Stimulated activated CD4-positive, alpha-beta T cell treated with anti-CD3 and anti-CD28 coated beads, Interleukin-1b, Interleukin-23, amount 100 ng/mL, for 1 hour (primary cell): Measurements from ENCODE around the gene SCAMP4.

Experiments used
- DNase-seq, 2 donors: peaks; one replicate each; pipeline ENCODE4 v3.0.0-alpha.2; 2020; ENCODE audit warnings: low read depth in 2 of 2

SCAMP4 gene

GRCh38 chr19:1905110-1905862 lies at the start of gene SCAMP4, which contains the start of gene ADAT3:
Gene SCAMP4, plus strand, starts transcription at chr19:1905399. Its CDS starts 9,621 bp downstream, at chr19:1915020.
Gene ADAT3, plus strand, starts transcription at chr19:1905399. Its CDS starts 6,649 bp downstream, at chr19:1912048.
- peak; percentile 94 to 97 for DNase-seq

GRCh38 chr19:1855828-1856255 lies 49.4 kb upstream of the SCAMP4 start:
- no peak for DNase-seq

GRCh38 chr19:1856345-1856697 lies 48.9 kb upstream of the SCAMP4 start:
- no peak for DNase-seq

- DNase-seq = no peak
Observed at GRCh38 chr19:1856698-1857603, 48.2 kb upstream of the SCAMP4 start.

GRCh38 chr19:1857648-1858326 lies 47.4 kb upstream of the SCAMP4 start:
- DNase-seq = no peak

GRCh38 chr19:1858412-1859081 lies 46.7 kb upstream of the SCAMP4 start:
- no peak for DNase-seq

GRCh38 chr19:1859331-1859781 lies 45.8 kb upstream of the SCAMP4 start:
- DNase-seq = no peak

GRCh38 chr19:1860042-1860775 lies 45.0 kb upstream of the SCAMP4 start:
- no peak for DNase-seq

GRCh38 chr19:1860821-1861598 lies 44.2 kb upstream of the SCAMP4 start:
- no peak for DNase-seq

GRCh38 chr19:1861599-1862031 lies 43.6 kb upstream of the SCAMP4 start:
- no peak for DNase-seq

GRCh38 chr19:1862068-1862423 lies 43.2 kb upstream of the SCAMP4 start:
- no peak for DNase-seq

- DNase-seq = peak in 1 of 2 donors; percentile 39
Observed at GRCh38 chr19:1862424-1863327, 42.5 kb upstream of the SCAMP4 start.

GRCh38 chr19:1863328-1863637 lies 41.9 kb upstream of the SCAMP4 start, which contains the start of gene KLF16:
Gene KLF16, minus strand, starts transcription at chr19:1863579. Its CDS starts 82 bp downstream, at chr19:1863497.
- no peak for DNase-seq

- peak; percentile 87 to 89 for DNase-seq
Observed at GRCh38 chr19:1863638-1864479, 41.3 kb upstream of the SCAMP4 start.

- no peak for DNase-seq
Observed at GRCh38 chr19:1864480-1865171, 40.6 kb upstream of the SCAMP4 start.

- no peak for DNase-seq
Observed at GRCh38 chr19:1865172-1866010, 39.8 kb upstream of the SCAMP4 start.
